ENCODE results near the gene ZNF367.
"Not testable (repeated sequence)": the region's sequence is repeated elsewhere in the genome, so short reads cannot be mapped to it uniquely, and the experiment has no call there.

The ZNF367 gene

DNA sequence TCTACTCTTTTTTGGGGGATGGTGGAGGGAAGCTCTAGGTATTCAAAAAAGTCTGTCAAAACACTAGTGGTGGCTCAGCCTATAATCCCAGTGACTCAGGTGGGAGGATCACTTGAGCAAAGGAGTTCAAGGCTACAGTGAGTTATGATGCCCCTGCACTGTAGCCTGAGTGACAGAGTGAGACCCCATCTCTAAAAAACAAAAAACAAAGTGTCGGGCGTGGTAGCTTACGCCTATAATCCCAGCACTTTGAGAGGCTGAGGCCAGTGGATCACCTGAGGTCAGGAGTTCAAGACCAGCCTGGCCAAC is 18.9 kb downstream of the ZNF367 start:
- no peak for DNase-seq (ENCODE audit: low read depth)

GRCh38 chr9:96398582-96399324 is 19.4 kb downstream of the ZNF367 start:
- no peak for DNase-seq (ENCODE audit: low read depth)

DNA sequence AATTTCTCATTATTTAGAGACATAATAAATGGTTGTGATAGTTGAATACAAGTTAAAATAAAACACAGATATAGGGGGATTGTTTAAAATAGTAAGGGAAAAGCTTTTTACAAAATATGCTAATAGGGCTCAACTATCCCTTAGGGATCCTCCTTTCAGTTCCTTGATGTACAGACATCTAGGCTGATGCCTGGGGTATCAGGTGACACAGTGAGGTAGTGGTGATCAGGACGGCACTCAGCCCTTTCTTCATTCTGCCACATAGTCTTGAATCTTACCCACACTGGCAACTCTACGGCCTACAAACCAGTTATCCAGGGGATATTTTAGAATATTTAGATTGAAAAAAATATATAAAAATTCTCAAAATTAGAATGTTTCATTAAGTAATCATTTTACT is 22.2 kb downstream of the ZNF367 start:
- DNase-seq (ENCODE audit: low read depth) = no peak

- DNase-seq (ENCODE audit: low read depth) = no peak
Observed at GRCh38 chr9:96394832-96395496, 23.2 kb downstream of the ZNF367 start.

DNA sequence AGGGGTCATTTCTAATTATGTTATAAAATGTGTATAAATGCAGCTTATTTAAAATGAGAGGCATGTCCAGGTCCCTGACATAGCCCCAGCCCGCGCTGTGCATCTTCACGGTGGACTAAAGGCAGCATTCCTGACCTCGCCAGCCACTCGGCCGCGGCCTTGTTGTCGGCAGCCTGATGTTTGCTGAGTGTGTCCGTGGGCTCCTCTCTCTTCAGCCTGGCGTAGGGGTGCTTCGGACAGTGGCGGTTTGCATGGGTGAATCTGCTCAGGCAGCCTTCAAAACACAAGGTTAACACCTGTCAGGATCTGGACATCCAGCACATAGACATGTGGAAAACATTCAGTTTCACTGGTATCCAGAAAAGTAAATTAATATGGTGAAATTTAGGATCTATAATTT is 25.9 kb downstream of the ZNF367 start:
- no peak for DNase-seq (ENCODE audit: low read depth)

DNA sequence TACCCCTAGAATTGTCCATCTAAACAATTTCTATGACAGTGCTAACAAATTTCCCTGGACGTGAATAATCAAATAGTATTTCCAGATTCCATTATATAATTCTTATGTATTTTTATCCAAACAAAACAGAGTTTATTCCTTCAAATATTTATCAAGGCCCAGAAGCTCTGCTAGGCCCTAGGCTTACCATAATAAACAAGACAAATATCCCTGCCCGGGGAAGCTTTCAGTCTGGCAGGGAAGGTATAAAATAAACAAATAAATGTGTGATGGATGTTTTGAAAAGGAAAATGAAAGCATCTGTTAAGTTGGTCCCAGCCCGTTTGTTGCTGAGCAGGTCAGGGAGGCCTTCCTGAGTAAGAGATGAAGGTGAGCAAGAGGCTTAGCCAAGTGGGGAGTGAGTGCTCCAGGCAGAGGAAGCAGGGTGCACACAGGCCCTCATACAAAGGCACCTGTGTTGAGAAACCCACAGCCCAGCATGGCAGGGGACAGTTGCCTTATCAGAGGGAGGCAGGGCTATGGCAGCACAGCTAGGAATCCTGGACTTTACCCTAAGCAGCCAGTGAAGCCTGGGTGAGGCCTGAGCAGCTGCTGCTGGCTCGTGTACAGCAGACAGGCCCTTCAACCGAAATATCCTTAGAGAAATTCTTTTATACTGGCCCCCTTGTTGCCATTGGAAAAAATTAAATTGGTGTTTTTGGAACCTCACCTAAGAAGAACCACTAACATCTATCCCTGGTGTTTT is 27.0 kb downstream of the ZNF367 start:
- no peak for DNase-seq (ENCODE audit: low read depth)

GRCh38 chr9:96388144-96388543 is 30.0 kb downstream of the ZNF367 start:
- DNase-seq (ENCODE audit: low read depth) = no peak

- no peak for DNase-seq (ENCODE audit: low read depth)
Observed at GRCh38 chr9:96386157-96386556, 32.0 kb downstream of the ZNF367 start.

GRCh38 chr9:96383165-96383942 is 34.8 kb downstream of the ZNF367 start, which contains the start of gene SLC35D2:
TSS of gene SLC35D2 (minus strand) at chr9:96383711. CDS start at chr9:96383634, 77 bp downstream.
- no peak for DNase-seq (ENCODE audit: low read depth)

DNA sequence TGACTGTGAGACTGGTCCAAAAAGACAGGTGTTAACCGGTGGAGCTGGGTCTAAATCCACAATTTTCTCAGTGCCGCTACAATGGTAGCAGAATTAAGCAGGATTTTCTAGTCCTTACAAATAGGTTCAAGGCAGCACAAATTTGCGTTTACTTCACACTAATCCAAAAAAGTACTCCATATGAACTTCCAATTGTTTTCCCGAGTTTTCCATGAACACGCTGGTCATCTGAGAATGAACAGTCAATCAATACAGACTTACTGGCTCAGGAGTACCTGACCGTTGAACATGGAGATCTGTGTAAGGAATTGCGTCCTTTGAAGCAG is 35.4 kb downstream of the ZNF367 start:
- no peak for DNase-seq (ENCODE audit: low read depth)

GRCh38 chr9:96382175-96382574 is 36.0 kb downstream of the ZNF367 start:
- no peak for DNase-seq (ENCODE audit: low read depth)

DNA sequence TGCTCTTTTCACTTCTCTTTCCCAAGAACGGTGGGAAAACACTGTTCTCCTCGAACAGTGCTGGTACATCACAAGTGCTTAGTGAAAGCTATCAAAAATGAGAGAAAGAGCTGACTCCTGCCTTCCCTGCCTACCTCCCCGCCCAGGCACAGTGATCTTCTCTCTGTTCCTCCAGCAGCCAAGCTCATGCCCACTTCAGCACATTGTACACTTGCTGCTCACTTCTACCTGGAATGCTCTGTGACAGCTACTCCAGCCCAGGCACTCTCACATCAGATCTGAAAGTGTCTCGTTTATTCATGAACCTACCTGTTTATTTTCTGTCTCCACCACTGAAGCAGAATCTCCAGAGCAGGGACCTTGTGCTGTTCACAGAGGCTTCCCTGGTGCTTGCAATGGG is 36.5 kb downstream of the ZNF367 start:
- no peak for DNase-seq (ENCODE audit: low read depth)

- no peak for DNase-seq (ENCODE audit: low read depth)
Observed at GRCh38 chr9:96381125-96381524, 37.0 kb downstream of the ZNF367 start.

DNA sequence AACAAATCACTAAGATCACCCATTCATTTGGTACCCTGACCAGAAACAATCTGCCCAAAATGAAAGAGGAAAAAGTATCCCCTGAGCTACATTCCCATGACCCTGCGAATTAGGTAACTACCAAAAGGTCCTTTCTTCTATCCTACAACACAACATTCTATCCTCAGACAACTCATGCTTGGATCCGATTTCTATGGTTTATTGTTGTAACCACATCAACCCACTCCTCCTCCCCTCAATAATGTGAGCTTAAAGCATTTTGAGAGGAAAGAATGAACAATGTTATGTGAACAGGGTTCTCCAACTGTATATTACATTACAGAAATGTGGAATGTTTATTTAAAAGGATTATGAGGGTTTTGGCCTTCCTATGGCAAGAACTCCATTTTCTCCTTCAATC is 38.7 kb downstream of the ZNF367 start:
- DNase-seq (ENCODE audit: low read depth) = no peak

- no peak for DNase-seq (ENCODE audit: low read depth)
Observed at GRCh38 chr9:96378187-96378586, 40.0 kb downstream of the ZNF367 start.

- DNase-seq (ENCODE audit: low read depth) = no peak
Observed at GRCh38 chr9:96376891-96377874, 41.0 kb downstream of the ZNF367 start.

DNA sequence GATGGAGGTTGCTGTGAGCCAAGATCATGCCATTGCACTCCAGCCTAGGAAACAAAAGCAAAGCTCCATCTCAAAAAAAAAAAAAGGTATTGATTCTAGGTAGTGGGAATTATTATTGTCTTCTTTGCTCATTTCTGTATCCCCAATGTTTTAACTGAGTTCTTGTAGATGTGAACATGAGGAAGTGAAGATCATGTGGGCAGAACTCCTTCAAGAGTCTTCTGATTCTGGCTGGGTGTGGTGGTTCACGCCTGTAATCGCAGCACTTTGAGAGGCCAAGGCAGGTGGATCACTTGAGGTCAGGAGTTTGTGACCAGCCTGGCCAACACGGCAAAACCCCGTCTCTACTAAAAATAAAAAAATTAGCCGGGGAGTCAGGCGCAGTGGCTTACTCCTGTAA is 42.7 kb downstream of the ZNF367 start:
- DNase-seq (ENCODE audit: low read depth) = not testable (repeated sequence)

- DNase-seq (ENCODE audit: low read depth) = no peak
Observed at GRCh38 chr9:96367943-96368342, 50.2 kb downstream of the ZNF367 start.

DNA sequence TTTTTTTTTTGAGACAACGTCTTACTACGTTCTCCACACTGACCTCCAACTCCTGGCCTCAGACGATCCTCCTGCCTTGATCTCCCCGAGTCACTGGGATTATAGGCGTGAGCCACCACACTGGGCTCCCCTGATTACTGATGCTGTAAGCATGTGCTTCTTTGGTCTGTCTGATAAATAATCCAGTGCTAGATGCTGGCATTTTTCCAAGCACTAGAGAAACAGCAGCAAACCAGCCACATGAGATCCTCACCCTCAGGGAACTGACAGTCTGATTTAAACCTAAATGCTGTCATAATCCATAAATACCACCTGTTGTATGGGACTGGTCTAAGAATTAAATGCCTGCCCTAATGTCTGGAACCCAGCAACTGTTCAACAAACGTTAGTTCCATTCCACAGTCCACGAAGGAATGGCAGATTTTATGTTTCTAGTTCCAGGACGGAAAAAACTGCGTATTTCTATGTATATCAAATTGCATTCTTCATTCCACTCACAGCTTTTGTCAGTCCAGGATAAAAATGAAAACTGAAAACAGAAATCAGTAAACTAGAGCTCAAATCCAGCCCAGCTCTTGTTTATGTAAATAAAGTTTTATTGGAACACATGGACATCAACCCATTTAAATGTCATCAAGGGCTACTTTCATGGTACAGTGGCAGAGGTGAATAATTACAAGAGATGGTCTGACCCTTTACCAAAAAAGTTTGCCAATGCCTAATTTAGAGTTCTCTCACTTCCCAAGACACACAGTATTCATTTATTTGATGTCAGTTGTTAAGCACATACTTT is 54.8 kb downstream of the ZNF367 start:
- no peak for DNase-seq (ENCODE audit: low read depth)

GRCh38 chr9:96362119-96362518 is 56.1 kb downstream of the ZNF367 start:
- not testable (repeated sequence) for DNase-seq (ENCODE audit: low read depth)
